A549 (cell line): ENCODE results near the gene OPHN1.

ENCODE experiments used
- CTCF ChIP-seq: fragments of >200 bp; sonication (Bioruptor Twin); formaldehyde crosslinking; IDR thresholded peaks from 3 replicates; pipeline ENCODE4 v1.5.1; 2016
- EP300 ChIP-seq, 2 experiments: fragments of >200 bp; sonication (Bioruptor Twin); formaldehyde crosslinking; IDR thresholded peaks; 2 replicates in 1 of 2; 3 replicates in 1 of 2; pipeline ENCODE4 v1.6.1; 2016 to 2017
- FOSL2 ChIP-seq, 2 experiments: fragments of 450-650 bp in 1 of 2; fragments of >200 bp in 1 of 2; sonication (Bioruptor Twin) in 1 of 2; formaldehyde crosslinking; IDR thresholded peaks; 2 replicates each; pipeline versions ENCODE4 v1.5.0 to v1.6.1; 2016 to 2020; ENCODE audit warnings: mild to moderate bottlenecking in 1 of 2, moderate library complexity in 1 of 2
- HOXB13 ChIP-seq: fragments of 250-450 bp; sonication (Bioruptor Pico); IDR thresholded peaks from 2 replicates; pipeline ENCODE4 v1.5.0; 2020; ENCODE audit warnings: low read depth, mild to moderate bottlenecking, moderate library complexity
- JUN ChIP-seq, 2 experiments: fragments of >200 bp; sonication (Bioruptor Twin); formaldehyde crosslinking; IDR thresholded peaks; 2 replicates in 1 of 2; 3 replicates in 1 of 2; pipeline ENCODE4 v1.6.1; 2016 to 2017
- MAX ChIP-seq: IDR thresholded peaks from 2 replicates; pipeline ENCODE4 v1.6.1; 2012
- NPAS2 ChIP-seq: fragments of 250-450 bp; sonication (Bioruptor Pico); IDR thresholded peaks from 2 replicates; pipeline ENCODE4 v1.8.0; 2022; ENCODE audit warnings: mild to moderate bottlenecking, moderate library complexity, borderline replicate concordance
- POLR2A ChIP-seq: IDR thresholded peaks from 2 replicates; pipeline ENCODE4 v1.6.1; 2012; ENCODE audit warnings: mild to moderate bottlenecking, low read length
- RAD21 ChIP-seq, 2 experiments: fragments of >200 bp in 1 of 2; sonication (Bioruptor Twin) in 1 of 2; formaldehyde crosslinking in 1 of 2; IDR thresholded peaks in 1 of 2; conservative IDR thresholded peaks in 1 of 2; 2 replicates in 1 of 2; 3 replicates in 1 of 2; pipeline ENCODE4 v1.6.1; 2012 to 2018; ENCODE audit warnings: inconsistent platforms in 1 of 2
- RCOR1 ChIP-seq: fragments of 150-350 bp; IDR thresholded peaks from 2 replicates; pipeline ENCODE4 v1.6.1; 2014; ENCODE audit warnings: antibody characterized with exemption, low read length, low read depth
- RNF2 ChIP-seq: fragments of 200-600 bp; sonication (generic); IDR thresholded peaks from 2 replicates; pipeline ENCODE4 v1.6.1; 2016; ENCODE audit warnings: low read depth, mild to moderate bottlenecking, antibody characterized with exemption, moderate library complexity, borderline replicate concordance
- SMC3 ChIP-seq: fragments of >200 bp; sonication (Bioruptor Twin); formaldehyde crosslinking; IDR thresholded peaks from 3 replicates; pipeline ENCODE4 v1.6.1; 2018; ENCODE audit warnings: inconsistent platforms

GRCh38 chrX:68199062-68199848 lies 234.0 kb downstream of the OPHN1 start:
- TF ChIP-seq RNF2 (no peak), CTCF (no peak), RCOR1 (no peak), SMC3 (no peak), MAX (no peak), EP300 (IDR thresholded peaks at IDR 0.05) (no peak), HOXB13 (no peak), JUN (IDR thresholded peaks at IDR 0.05) (no peak), NPAS2 (CRISPR knock-in tag) (no peak), RAD21 (conservative IDR thresholded peaks at IDR 0.05 in 1 of 2, IDR thresholded peaks at IDR 0.05 in 1 of 2) (no peak), POLR2A (no peak), FOSL2 (IDR thresholded peaks at IDR 0.05) (no peak), FOSL2 (CRISPR knock-in tag; IDR thresholded peaks at IDR 0.05) (no peak)
